Measurements from ENCODE around the gene BAIAP3. TPM values are rescaled to one million over a fixed set of nuclear protein-coding genes. Genes with fewer than 3 reads are reported as not detected.
"Not testable (repeated sequence)": the region's sequence is repeated elsewhere in the genome, so short reads cannot be mapped to it uniquely, and the experiment has no call there.

BAIAP3 gene
- total and polyA plus RNA-seq, 2 experiments from 2014 or later, result 5.2 to 13.0 TPM

GRCh38 chr16:1290860-1291575, 42.4 kb upstream of the BAIAP3 start (continued):
- TF ChIP-seq REST (IDR thresholded peaks at IDR 0.05; ENCODE audit: unreplicated experiment) (no peak), NANOG (IDR thresholded peaks at IDR 0.05; ENCODE audit: borderline replicate concordance) (no peak), POLR2AphosphoS5 (IDR thresholded peaks at IDR 0.05; ENCODE audit: low read depth) (no peak), CREB1 (CRISPR knock-in tag; IDR thresholded peaks at IDR 0.05; ENCODE audit: low read depth) (no peak), CTCF (conservative IDR thresholded peaks at IDR 0.05; ENCODE audit: low read depth in 2 of 2) (no peak), ZNF114 (CRISPR knock-in tag; IDR thresholded peaks at IDR 0.05) (no peak), EZH2 (IDR thresholded peaks at IDR 0.05; ENCODE audit: low read depth, unreplicated experiment) (no peak)

GRCh38 chr16:1291576-1291974, 41.9 kb upstream of the BAIAP3 start:
- no peak overlapping the region for H3K4me2 ChIP-seq
- H3F3A ChIP-seq (replicated peaks; ENCODE audit: low read depth), result peaks cover 6% of the 10 kb centered on the region; the same call in 1 of the 2 replicates
- H3K9me3 Mint-ChIP-seq, result no peaks in the 10 kb centered on the region
- H3K27me3 Mint-ChIP-seq (ENCODE audit: insufficient read depth, low read depth, poor library complexity), result peaks cover 46% of the 10 kb centered on the region
- H2AFZ ChIP-seq, result no peak overlapping the region
- TF ChIP-seq ZNF114 (CRISPR knock-in tag; IDR thresholded peaks at IDR 0.05) (no peak), CTCF (conservative IDR thresholded peaks at IDR 0.05; ENCODE audit: low read depth in 2 of 2) (no peak), STAT1 (IDR thresholded peaks at IDR 0.05; ENCODE audit: unreplicated experiment) (no peak)
- no peak overlapping the region for H3K4me3 ChIP-seq
- ATAC-seq (no peak), DNase-seq (ENCODE audit: low spot score) (no peak)
- peaks cover 38% of the 10 kb centered on the region for H3K4me1 Mint-ChIP-seq
- H3K27ac Mint-ChIP-seq, result no peak overlapping the region
- no peaks in the 10 kb centered on the region for H3K36me3 ChIP-seq (ENCODE audit: insufficient read depth)
- no peaks in the 10 kb centered on the region for H3K79me2 ChIP-seq (replicated peaks; ENCODE audit: insufficient read depth)
- H3K4me3 Mint-ChIP-seq, result no peak overlapping the region
- no peaks in the 10 kb centered on the region for H3K36me3 Mint-ChIP-seq (ENCODE audit: low read depth)
- no peak overlapping the region for H3K27ac ChIP-seq (ENCODE audit: low read depth)
- H3K27me3 ChIP-seq (ENCODE audit: insufficient read depth), result peaks cover 32% of the 10 kb centered on the region
- peaks cover 25% of the 10 kb centered on the region for H3K4me1 ChIP-seq (ENCODE audit: insufficient read depth)
- H4K20me1 ChIP-seq (replicated peaks; ENCODE audit: insufficient read depth), result no peaks in the 10 kb centered on the region
- no peaks in the 10 kb centered on the region for H3K9me2 ChIP-seq (ENCODE audit: insufficient read depth)

GRCh38 chr16:1292208-1292607, 41.2 kb upstream of the BAIAP3 start:
- peaks cover 45% of the 10 kb centered on the region for H3K27me3 Mint-ChIP-seq (ENCODE audit: insufficient read depth, low read depth, poor library complexity)
- H3K9me3 Mint-ChIP-seq; H3K36me3 Mint-ChIP-seq (ENCODE audit: low read depth): not testable (repeated sequence)

GRCh38 chr16:1292808-1293207, 40.6 kb upstream of the BAIAP3 start:
- H3K36me3 Mint-ChIP-seq (ENCODE audit: low read depth); H3K4me2 ChIP-seq; H3K27ac Mint-ChIP-seq; H3K4me3 Mint-ChIP-seq; H3K9me2 ChIP-seq (ENCODE audit: insufficient read depth); H3K27ac ChIP-seq (ENCODE audit: low read depth); H4K20me1 ChIP-seq (replicated peaks; ENCODE audit: insufficient read depth); H2AFZ ChIP-seq; H3K4me3 ChIP-seq; H3K79me2 ChIP-seq (replicated peaks; ENCODE audit: insufficient read depth); H3K9me3 Mint-ChIP-seq; H3F3A ChIP-seq (replicated peaks; ENCODE audit: low read depth); DNase-seq (ENCODE audit: low spot score); H3K36me3 ChIP-seq (ENCODE audit: insufficient read depth); ATAC-seq: not testable (repeated sequence)
- Histone ChIP-seq H3K4me1 (ENCODE audit: insufficient read depth) (peaks cover 25% of the 10 kb centered on the region), H3K27me3 (ENCODE audit: insufficient read depth) (peaks cover 32% of the 10 kb centered on the region)
- Mint-ChIP-seq H3K27me3 (ENCODE audit: insufficient read depth, low read depth, poor library complexity) (peaks cover 41% of the 10 kb centered on the region), H3K4me1 (peaks cover 40% of the 10 kb centered on the region)

More at GRCh38 chr16:1292208-1292607, 41.2 kb upstream of the BAIAP3 start:
- not testable (repeated sequence) for H3K27ac ChIP-seq (ENCODE audit: low read depth); H3K9me2 ChIP-seq (ENCODE audit: insufficient read depth); H3K36me3 ChIP-seq (ENCODE audit: insufficient read depth); ATAC-seq; H3K79me2 ChIP-seq (replicated peaks; ENCODE audit: insufficient read depth); H2AFZ ChIP-seq; H3K4me3 Mint-ChIP-seq; H3F3A ChIP-seq (replicated peaks; ENCODE audit: low read depth); H3K4me2 ChIP-seq; H4K20me1 ChIP-seq (replicated peaks; ENCODE audit: insufficient read depth); H3K4me3 ChIP-seq; H3K27ac Mint-ChIP-seq; DNase-seq (ENCODE audit: low spot score)
- Histone ChIP-seq H3K27me3 (ENCODE audit: insufficient read depth) (peaks cover 32% of the 10 kb centered on the region), H3K4me1 (ENCODE audit: insufficient read depth) (peaks cover 25% of the 10 kb centered on the region)
- peaks cover 43% of the 10 kb centered on the region for H3K4me1 Mint-ChIP-seq

Data from GM23338 (cell line).